ENCODE data around the gene ARHGEF33.

Gene ARHGEF33

GRCh38 chr2:38873763-38874162 lies 15.9 kb upstream of the ARHGEF33 start:
- TF ChIP-seq CTCF (IDR thresholded peaks at IDR 0.05; ENCODE audit: borderline replicate concordance, insufficient read depth, low read depth, low read length) = no peak
- H3K4me3 ChIP-seq (ENCODE audit: low read depth, low read length) = no peak overlapping the region

DNA sequence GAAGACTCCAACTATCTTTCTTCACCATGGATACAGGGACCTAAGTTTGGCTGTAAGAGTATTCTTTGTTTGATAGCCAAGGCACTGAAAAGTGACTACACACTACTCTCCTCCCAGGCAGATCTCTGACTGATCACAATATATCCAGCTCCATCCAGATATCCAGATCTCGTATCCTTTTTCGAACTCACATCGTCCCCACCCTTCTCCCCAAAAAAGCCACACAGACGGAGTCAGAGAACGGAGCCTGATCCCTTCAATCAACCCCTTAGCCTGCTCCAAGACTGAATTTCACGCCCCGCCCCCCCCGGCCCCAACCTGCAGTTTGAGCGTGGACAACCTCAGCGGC lies 14.5 kb upstream of the ARHGEF33 start:
- TF ChIP-seq CTCF (IDR thresholded peaks at IDR 0.05; ENCODE audit: borderline replicate concordance, insufficient read depth, low read depth, low read length) = no peak

GRCh38 chr2:38875576-38876367 lies 13.9 kb upstream of the ARHGEF33 start, which contains the start of the genes DHX57 and MORN2:
DHX57 (minus strand) TSS chr2:38875934; CDS start chr2:38868405, 7,529 bp downstream.
MORN2 (plus strand) TSS chr2:38875976.
- TF ChIP-seq CTCF (IDR thresholded peaks at IDR 0.05; ENCODE audit: borderline replicate concordance, insufficient read depth, low read depth, low read length) = no peak

More for the DNA sequence above, 14.5 kb upstream of the ARHGEF33 start:
- H3K4me3 ChIP-seq (ENCODE audit: low read depth, low read length) = peak overlapping the region; percentile 83

DNA sequence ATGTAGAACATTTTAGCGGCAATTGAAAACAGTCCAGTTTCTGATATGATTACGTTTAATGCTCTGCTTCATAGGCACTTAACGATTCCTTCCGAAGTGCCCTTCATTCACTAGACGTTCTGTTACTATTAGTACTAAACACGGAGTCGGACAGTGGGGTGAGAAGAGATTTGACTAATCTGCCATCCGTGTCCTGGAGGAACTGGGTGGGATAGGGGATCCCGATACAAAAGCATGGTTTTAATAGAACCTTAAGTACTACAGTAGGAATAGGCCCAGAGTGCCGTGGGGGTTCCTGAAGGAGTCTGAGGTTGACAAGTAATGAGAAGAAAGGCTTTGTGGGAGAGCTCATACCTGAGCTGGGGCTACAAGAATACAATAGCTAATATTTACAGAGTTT lies 13.3 kb upstream of the ARHGEF33 start:
- TF ChIP-seq CTCF (IDR thresholded peaks at IDR 0.05; ENCODE audit: borderline replicate concordance, insufficient read depth, low read depth, low read length) = no peak
- peak overlapping the region; percentile 83 for H3K4me3 ChIP-seq (ENCODE audit: low read depth, low read length)

More at GRCh38 chr2:38875576-38876367, 13.9 kb upstream of the ARHGEF33 start, which contains the start of the genes DHX57 and MORN2:
- H3K4me3 ChIP-seq (ENCODE audit: low read depth, low read length) = peak within 1 kb of the TSS; percentile 83

DNA sequence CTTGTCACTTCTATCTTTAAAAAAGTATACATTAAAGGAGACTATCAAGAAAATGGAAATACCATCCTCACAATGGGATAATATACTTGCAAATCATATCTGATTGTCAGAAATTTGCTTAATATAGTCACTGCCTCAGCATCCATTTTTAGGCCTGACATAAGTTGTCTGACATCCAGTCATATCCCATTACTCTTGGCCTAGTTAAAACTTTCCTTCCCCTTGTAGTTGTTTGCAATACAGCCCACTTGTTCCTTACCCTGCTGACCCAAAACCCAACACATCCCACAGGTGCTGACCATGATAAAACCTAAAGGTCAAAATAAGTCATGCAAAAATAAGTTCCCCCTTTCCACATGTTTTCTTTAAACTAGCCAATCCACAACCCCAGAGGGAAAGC lies 3.6 kb upstream of the ARHGEF33 start:
- no peak overlapping the region for H3K4me3 ChIP-seq (ENCODE audit: low read depth, low read length)
- no peak for TF ChIP-seq CTCF (IDR thresholded peaks at IDR 0.05; ENCODE audit: borderline replicate concordance, insufficient read depth, low read depth, low read length)

DNA sequence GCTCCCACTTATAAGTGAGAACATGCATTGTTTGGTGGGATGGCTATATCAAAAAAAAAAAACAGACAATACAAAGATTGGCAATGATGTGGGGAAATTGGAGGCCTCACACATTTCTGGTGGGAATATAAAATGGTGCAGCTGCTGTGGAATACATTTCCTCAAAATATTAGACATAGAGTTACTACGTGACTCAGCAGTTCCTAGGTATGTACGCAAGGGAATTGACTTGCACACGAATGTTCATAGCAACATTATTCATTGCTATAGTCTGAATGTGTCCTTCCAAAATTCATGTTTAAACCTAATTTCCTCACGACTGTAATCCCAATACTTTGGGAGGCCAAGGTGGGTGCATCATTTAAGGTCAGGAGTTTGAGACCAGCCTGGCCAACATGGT lies 2.3 kb upstream of the ARHGEF33 start:
- H3K4me3 ChIP-seq (ENCODE audit: low read depth, low read length) = no peak overlapping the region
- TF ChIP-seq CTCF (IDR thresholded peaks at IDR 0.05; ENCODE audit: borderline replicate concordance, insufficient read depth, low read depth, low read length) = no peak

Data from GM12875 (cell line).